Thymus (tissue), 11 donors: Measurements from ENCODE around the gene CPEB4. TPM values are rescaled to one million over a fixed set of nuclear protein-coding genes. Genes with fewer than 3 reads are reported as not detected.

Experiments
- DNase-seq, 9 donors: peaks; one replicate each; pipeline ENCODE4 v3.0.0-alpha.2; 2013; ENCODE audit warnings: low spot score in 9 of 9, low read depth in 6 of 9, missing footprints in 1 of 9
- H3K27ac ChIP-seq, 2 donors: one replicate each; pipeline ENCODE4 v1.5.1; 2013; ENCODE audit warnings: control low read depth in 1 of 2, low read depth in 1 of 2, low read length in 1 of 2, mild to moderate bottlenecking in 1 of 2, moderate library complexity in 1 of 2
- H3K27me3 ChIP-seq, 2 donors: one replicate each; pipeline ENCODE4 v1.5.1; 2013; ENCODE audit warnings: low read length in 1 of 2; ENCODE audit not compliant: control insufficient read depth in 2 of 2, insufficient read depth in 1 of 2
- H3K36me3 ChIP-seq, 2 donors: one replicate each; pipeline ENCODE4 v1.5.1; 2013; ENCODE audit warnings: low read length in 1 of 2, mild to moderate bottlenecking in 1 of 2, moderate library complexity in 1 of 2; ENCODE audit not compliant: control insufficient read depth in 2 of 2, insufficient read depth in 2 of 2
- H3K4me1 ChIP-seq, 2 donors: one replicate each; pipeline ENCODE4 v1.5.1; 2013; ENCODE audit warnings: low read length in 2 of 2; ENCODE audit not compliant: control insufficient read depth in 2 of 2, insufficient read depth in 2 of 2
- H3K4me3 ChIP-seq, 2 donors: one replicate each; pipeline ENCODE4 v1.5.1; 2013; ENCODE audit warnings: low read length in 2 of 2, control low read depth in 1 of 2, mild to moderate bottlenecking in 1 of 2
- H3K9me3 ChIP-seq, 2 donors: one replicate each; pipeline ENCODE4 v1.5.1; 2013; ENCODE audit warnings: low read length in 1 of 2, mild to moderate bottlenecking in 1 of 2; ENCODE audit not compliant: control insufficient read depth in 2 of 2, insufficient read depth in 1 of 2
- WGBS: extraction: QIAGEN DNeasy Blood & Tissue Kit; methylation state at CpG from one replicate; pipeline ENCODE4 v1.1.7; 2013; 5-methylcytosine and 5-hydroxymethylcytosine counted together
- polyA plus RNA-seq: library from polyadenylated mRNA; stranded (reverse); fragments of 200-250 nt; gene quantifications from one replicate; pipeline ENCODE4 v1.2.3, GENCODE V29; 2013
- total RNA-seq: library from RNA; stranded (reverse); fragments of 120-200 nt; gene quantifications from one replicate; pipeline ENCODE4 v1.2.4, GENCODE V29; 2013
- donor health status: healthy.

The CPEB4 gene
- total and polyA plus RNA-seq, 2 donors, result 5.8 to 8.3 TPM

DNA sequence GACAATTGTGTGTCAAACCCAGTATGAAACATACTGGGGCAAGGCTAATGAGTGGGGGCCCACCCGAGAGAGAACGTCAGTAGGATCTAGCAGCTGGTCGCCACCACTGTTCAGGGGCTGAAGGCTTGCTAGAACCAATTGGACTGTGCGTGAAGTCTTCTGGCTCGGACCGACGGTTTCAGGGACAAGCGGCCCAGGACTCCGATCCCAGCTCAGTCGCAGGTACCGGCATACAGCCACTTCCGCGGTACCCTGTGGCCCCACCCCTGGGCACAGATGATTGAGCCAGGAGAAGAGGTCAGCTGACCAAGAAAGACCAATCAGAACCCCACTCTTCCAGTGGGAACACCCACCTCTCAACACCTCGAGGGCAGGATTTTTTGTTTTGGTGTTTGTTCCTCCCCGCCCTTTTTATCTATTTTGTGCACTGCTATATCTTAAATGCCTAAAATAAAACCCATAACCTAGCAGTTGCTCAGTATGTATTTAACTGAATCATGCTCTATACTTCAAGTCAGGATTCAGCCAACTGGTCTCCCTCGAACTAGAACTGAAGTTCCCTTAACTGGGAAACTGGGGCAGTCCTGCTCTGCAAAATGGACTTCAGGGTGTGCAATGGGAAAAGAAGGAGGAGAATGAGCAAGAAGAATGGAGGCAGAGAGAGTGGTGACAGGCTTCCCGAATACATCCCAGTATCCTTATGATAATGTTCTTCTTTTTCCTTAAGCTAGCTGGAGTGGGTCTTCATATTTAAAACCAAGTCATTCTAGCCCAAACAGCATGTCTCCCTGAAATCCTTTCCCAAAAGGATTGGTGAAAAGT is 21.1 kb upstream of the CPEB4 start:
- peaks cover 0 to 6% of the 10 kb centered on the region in 2 donors for H3K9me3 ChIP-seq
- no peak overlapping the region for H3K4me3 ChIP-seq
- no peaks in the 10 kb centered on the region for H3K4me1 ChIP-seq
- WGBS, result 96% methylated on average over 17 of the region's 17 CpGs
- DNase-seq, result no peak
- no peaks in the 10 kb centered on the region for H3K36me3 ChIP-seq
- H3K27ac ChIP-seq, result no peak overlapping the region
- H3K27me3 ChIP-seq, result no peaks in the 10 kb centered on the region

DNA sequence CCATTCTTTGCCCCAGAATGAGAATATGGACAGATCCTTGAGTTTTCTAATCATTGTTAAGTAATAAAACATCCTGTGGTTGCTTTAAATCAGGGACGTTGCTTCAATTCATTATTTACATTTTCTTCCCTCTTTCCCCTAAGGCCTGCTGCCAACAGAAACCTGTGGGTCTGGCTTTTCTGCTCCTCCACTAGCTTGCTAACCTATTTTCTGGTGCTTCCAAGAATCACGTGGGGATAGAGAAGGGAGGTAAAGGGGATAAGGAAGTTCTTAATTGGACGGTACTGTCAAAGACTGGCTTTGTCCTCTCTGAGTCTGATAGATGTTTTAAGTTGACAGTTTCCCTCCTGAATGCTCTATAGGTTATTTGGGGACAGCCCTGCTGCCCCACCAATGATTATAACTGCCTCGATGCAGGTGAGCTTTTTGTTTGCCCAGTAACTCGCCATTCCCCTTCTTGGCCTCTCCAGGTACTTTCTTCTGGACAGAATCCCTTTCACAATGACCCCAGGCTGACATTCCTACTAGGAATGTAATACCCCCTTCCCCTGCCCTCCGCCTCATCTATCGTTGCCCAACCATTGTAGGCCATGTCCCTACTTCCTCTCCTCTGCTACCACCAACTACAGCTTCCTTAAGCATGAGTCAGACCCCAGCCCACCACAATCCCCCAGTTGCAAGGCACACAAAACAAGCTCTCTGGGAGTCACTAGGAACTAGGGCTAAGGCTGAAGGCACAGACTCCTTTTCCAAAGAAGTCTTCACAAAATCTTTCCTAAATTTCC is 19.9 kb upstream of the CPEB4 start:
- H3K36me3 ChIP-seq, result no peaks in the 10 kb centered on the region
- no peaks in the 10 kb centered on the region for H3K4me1 ChIP-seq
- H3K4me3 ChIP-seq, result no peak overlapping the region
- peaks cover 0 to 6% of the 10 kb centered on the region in 2 donors for H3K9me3 ChIP-seq
- DNase-seq, result no peak
- no peak overlapping the region for H3K27ac ChIP-seq
- no peaks in the 10 kb centered on the region for H3K27me3 ChIP-seq
- WGBS, result 90% methylated on average over 7 of the region's 7 CpGs

DNA sequence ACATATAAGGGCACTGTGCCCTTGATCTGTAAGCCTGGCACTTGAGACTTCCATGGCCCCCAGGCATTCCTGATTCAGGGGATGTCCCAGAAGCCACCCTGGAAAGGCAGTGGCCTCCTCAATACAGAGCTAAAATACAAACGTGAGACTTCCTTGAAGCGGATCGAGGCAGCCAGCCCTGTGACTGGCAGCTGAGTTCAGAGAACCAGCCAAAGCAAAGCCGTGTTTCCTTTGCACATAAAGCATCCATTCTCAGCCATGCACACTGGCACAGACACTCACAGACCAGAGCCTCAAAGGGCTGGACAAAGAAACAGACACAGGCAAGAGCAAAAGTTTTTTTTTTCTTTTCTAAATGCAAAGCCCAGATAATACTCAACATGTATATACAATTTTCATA is 18.8 kb upstream of the CPEB4 start:
- Histone ChIP-seq H3K27me3 (no peaks in the 10 kb centered on the region), H3K27ac (no peak overlapping the region), H3K4me3 (no peak overlapping the region), H3K36me3 (no peaks in the 10 kb centered on the region), H3K9me3 (peaks cover 0 to 6% of the 10 kb centered on the region in 2 donors), H3K4me1 (no peaks in the 10 kb centered on the region)
- WGBS, result 83% methylated on average over 4 of the region's 4 CpGs
- no peak for DNase-seq

DNA sequence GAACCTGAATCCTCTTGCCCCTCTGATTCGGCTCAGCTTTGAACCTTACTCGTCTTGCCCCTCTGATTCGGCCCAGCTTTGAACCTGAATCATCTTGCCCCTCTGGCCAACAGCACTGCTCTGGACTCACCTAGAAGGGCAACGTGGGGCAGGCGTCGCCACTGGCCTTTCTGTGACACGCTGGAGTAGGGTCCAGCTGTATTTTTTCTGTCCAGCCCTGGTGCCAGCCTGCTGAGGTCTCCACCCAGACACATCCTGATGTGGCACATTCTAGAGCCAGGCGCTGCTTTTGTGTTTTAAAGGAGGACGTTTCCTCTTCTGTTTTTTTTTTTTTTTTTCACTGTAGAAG is 15.2 kb upstream of the CPEB4 start:
- 91% methylated on average over 9 of the region's 9 CpGs for WGBS
- Histone ChIP-seq H3K27me3 (no peaks in the 10 kb centered on the region), H3K9me3 (no peaks in the 10 kb centered on the region), H3K4me3 (no peak overlapping the region), H3K36me3 (no peaks in the 10 kb centered on the region), H3K27ac (no peak overlapping the region), H3K4me1 (no peaks in the 10 kb centered on the region)
- no peak for DNase-seq

DNA sequence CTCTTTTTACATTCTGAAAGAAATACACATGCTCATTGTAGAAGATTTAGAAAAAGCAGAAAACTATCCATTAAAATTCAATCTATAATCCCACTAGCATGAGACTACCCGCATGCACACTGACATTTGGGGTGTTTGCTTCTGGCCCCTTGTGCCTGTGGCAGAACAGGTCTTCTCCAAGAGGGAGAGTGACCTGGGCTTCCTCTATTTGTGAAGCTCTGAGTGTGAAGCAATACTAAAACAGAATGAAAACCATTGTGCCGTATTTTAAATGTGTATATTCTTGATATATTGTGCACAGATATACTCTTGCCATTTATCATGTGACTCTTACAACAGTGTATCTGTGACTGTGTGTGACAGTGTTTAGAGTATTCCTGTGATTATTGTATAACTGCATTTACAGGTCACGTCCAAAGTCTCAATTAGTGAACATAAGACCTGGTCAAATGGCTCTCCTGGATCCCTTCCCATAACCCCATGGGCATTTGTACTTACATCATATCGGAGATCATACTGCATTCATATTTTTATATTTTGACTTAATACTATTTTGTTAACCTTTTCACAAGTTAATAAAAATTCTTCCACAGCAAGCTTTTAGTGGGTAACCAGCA is 14.7 kb upstream of the CPEB4 start:
- H3K27me3 ChIP-seq, result no peaks in the 10 kb centered on the region
- no peak overlapping the region for H3K4me3 ChIP-seq
- WGBS, result 96% methylated on average over 4 of the region's 4 CpGs
- H3K27ac ChIP-seq, result no peak overlapping the region
- no peaks in the 10 kb centered on the region for H3K36me3 ChIP-seq
- H3K9me3 ChIP-seq, result no peaks in the 10 kb centered on the region
- no peak for DNase-seq
- H3K4me1 ChIP-seq, result no peaks in the 10 kb centered on the region

DNA sequence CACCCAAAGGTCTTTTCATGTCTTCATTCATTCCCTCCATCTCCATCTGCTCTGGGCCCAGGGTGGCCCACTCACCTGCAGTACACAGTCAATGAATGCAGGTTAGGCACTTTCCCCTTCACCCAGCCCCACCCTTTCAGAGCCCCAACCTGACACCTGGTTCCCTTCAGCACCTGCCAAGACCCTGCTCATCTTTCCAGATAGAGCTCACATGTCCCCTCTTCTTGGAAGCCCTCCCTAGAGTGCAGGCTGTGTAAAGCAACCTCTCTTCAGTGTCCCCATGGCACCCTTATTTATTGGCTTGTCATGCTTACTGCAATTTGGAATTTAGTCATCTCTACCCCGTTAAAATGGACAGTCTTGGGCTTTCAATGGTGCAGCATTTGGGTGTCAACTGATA is 13.0 kb upstream of the CPEB4 start:
- Histone ChIP-seq H3K4me3 (no peak overlapping the region), H3K36me3 (no peaks in the 10 kb centered on the region), H3K9me3 (no peaks in the 10 kb centered on the region), H3K27me3 (no peaks in the 10 kb centered on the region), H3K4me1 (no peaks in the 10 kb centered on the region), H3K27ac (no peak overlapping the region)
- no peak for DNase-seq
- 86% methylated on average over 1 of the region's 1 CpG for WGBS

DNA sequence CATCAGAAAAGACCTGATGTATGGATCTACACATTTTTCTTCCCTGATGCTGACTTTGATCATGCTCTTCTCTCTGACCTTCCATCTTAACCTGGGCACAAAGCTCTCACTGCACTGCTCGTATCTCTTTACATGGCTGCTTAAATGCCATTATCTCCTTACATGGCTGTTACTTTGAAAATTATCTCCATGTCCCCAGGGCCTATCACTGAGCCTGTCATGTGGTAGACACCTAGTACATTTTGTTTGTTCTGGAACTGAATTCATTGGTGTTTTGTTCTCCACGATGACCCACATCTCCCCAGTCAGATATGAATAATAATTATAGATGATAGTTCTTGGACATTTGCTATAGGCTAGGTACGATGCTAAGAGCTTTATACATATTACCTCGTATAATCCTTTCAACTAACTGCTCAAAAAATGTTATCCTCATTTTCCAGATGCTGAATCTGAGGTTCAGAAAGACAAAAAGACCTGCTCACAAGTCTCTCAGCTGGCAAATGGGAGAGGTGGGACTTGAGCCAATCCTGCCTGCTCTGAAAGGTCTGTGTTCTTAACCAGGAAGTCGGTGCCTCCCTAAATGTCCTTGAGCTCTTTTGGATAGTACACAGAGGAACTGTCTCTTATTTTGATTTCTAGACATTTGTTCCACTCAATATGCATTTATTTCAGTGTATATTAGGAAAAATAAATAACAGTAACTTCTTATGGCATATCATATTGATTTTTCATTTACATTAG is 9.8 kb upstream of the CPEB4 start:
- Histone ChIP-seq H3K4me3 (no peak overlapping the region), H3K36me3 (no peaks in the 10 kb centered on the region), H3K27ac (no peak overlapping the region), H3K9me3 (no peaks in the 10 kb centered on the region), H3K27me3 (no peaks in the 10 kb centered on the region), H3K4me1 (no peaks in the 10 kb centered on the region)
- WGBS, result 94% methylated on average over 5 of the region's 5 CpGs
- DNase-seq, result no peak

DNA sequence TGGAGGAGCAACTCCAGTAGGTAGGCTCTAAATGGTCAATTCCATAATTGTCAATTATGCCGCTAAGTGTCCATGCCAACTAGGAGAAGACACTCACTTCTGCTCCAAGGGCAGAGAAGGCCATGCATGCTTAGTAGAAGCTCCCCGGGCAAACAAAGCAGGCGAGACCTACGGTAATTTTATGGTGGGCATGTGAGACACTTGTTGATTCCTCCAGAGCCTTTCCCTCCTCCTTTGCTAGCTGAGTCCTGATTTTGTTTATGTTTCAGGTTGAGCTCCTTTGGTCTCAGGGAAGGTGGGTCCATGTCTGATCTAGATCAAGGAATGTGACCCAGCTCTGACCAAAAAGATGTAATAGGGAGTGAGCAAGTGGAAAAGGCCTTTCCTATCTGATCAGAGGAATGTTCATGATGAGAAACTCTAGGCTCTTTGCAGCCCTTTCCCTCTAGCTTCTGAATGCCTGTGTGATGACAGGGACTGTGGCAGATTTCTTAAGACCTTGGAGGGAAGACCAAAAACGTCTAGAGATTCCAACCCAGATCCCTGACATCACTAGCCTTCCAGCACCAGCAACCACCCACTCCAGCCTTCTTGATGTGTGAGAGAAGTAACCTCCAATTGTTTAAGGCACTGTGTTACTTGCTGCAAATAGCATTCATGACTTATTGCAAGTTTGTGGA is 7.7 kb upstream of the CPEB4 start:
- 96% methylated on average over 5 of the region's 5 CpGs for WGBS
- Histone ChIP-seq H3K4me1 (peaks cover 0 to 7% of the 10 kb centered on the region in 2 donors), H3K27me3 (no peaks in the 10 kb centered on the region), H3K36me3 (no peaks in the 10 kb centered on the region), H3K9me3 (no peaks in the 10 kb centered on the region), H3K4me3 (no peak overlapping the region), H3K27ac (no peak overlapping the region)
- no peak for DNase-seq
